ENCODE results near the gene KRTAP5-5.

KRTAP5-5 gene

DNA sequence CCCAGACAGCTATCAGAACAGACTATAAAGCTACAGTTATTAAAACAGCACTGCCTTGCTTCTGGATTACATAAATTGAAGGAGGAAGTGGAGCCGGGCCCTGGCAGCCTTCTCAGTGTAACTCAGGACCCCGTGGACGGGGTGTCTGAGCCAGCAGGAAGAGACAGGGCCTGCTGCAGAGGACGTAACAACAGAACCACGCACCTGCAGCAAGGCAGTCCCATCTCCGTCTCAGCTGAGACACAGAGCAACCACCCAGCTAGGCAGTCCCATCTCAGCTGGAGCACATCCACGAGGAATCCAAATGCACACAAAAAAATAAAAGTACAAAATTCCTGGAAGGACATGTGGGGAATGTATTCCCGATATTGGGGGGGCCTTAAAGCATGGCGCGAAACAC is 50.3 kb downstream of the KRTAP5-5 start:
- DNase-seq (ENCODE audit: low spot score) = no peak

Data from hematopoietic multipotent progenitor cell treated with erythropoietin and hydrocortisone succinate and interleukin-3 and kit ligand, for 15 days (in vitro differentiated cells).